CD14-positive monocyte (primary cell): ENCODE measurements around the gene TTC33. TPM values are rescaled to one million over a fixed set of nuclear protein-coding genes. Genes with fewer than 3 reads are reported as not detected.

ENCODE experiments used
- DNase-seq, 3 donors: peaks; one replicate each; pipeline ENCODE4 v3.0.0-alpha.2; 2011 to 2022
- H2AFZ ChIP-seq: 2 replicates; pipeline ENCODE4 v1.6.0; 2012; ENCODE audit warnings: mild to moderate bottlenecking, low read depth, low read length, inconsistent platforms; ENCODE audit not compliant: insufficient read depth, poor library complexity, severe bottlenecking
- H3K27ac ChIP-seq, 2 donors: 1 replicate in 1 of 2; 2 replicates in 1 of 2; pipeline ENCODE4 v1.5.1; 2012 to 2013; ENCODE audit warnings: low read length in 2 of 2, control low read depth in 1 of 2, inconsistent platforms in 1 of 2, low read depth in 1 of 2, mild to moderate bottlenecking in 1 of 2
- H3K27me3 ChIP-seq, 2 donors: one replicate each; pipeline versions ENCODE4 v1.6.0 to v1.6.1; 2011 to 2013; ENCODE audit warnings: low read length in 2 of 2; ENCODE audit not compliant: control insufficient read depth in 2 of 2, insufficient read depth in 2 of 2
- H3K36me3 ChIP-seq, 2 donors: replicated peaks in 1 of 2; 1 replicate in 1 of 2; 2 replicates in 1 of 2; pipeline versions ENCODE4 v1.5.1 to v1.6.1; 2012 to 2013; ENCODE audit warnings: low read length in 2 of 2, control low read depth in 1 of 2, inconsistent platforms in 1 of 2, mild to moderate bottlenecking in 1 of 2; ENCODE audit not compliant: insufficient read depth in 2 of 2, control insufficient read depth in 1 of 2
- H3K4me1 ChIP-seq, 2 donors: 1 replicate in 1 of 2; 2 replicates in 1 of 2; pipeline versions ENCODE4 v1.5.1 to v1.6.1; 2012 to 2013; ENCODE audit warnings: low read length in 2 of 2, control low read depth in 1 of 2, inconsistent platforms in 1 of 2, mild to moderate bottlenecking in 1 of 2, moderate library complexity in 1 of 2; ENCODE audit not compliant: insufficient read depth in 2 of 2, control insufficient read depth in 1 of 2
- H3K4me2 ChIP-seq: replicated peaks from 2 replicates; pipeline ENCODE3; 2012; ENCODE audit warnings: low read length, moderate library complexity, mild to moderate bottlenecking; ENCODE audit not compliant: poor library complexity, severe bottlenecking; ENCODE audit errors: extremely low read depth
- H3K4me3 ChIP-seq, 3 experiments: fragments of 200-600 bp in 1 of 3; sonication (generic) in 1 of 3; replicated peaks in 1 of 3; 1 replicate in 2 of 3; 2 replicates in 1 of 3; pipeline ENCODE4 v1.5.1; 2011 to 2013; ENCODE audit warnings: low read length in 3 of 3, mild to moderate bottlenecking in 3 of 3, control low read depth in 2 of 3, low read depth in 2 of 3, inconsistent platforms in 1 of 3, moderate library complexity in 1 of 3
- H3K79me2 ChIP-seq: 2 replicates; pipeline ENCODE4 v1.6.0; 2012; ENCODE audit warnings: mild to moderate bottlenecking, control low read depth, inconsistent platforms, low read length, moderate library complexity; ENCODE audit not compliant: insufficient read depth
- H3K9ac ChIP-seq: 2 replicates; pipeline ENCODE4 v1.6.0; 2017; ENCODE audit warnings: low read length, mild to moderate bottlenecking; ENCODE audit not compliant: insufficient read depth, poor library complexity, severe bottlenecking
- H3K9me3 ChIP-seq, 2 donors: replicated peaks in 1 of 2; 1 replicate in 1 of 2; 2 replicates in 1 of 2; pipeline versions ENCODE4 v1.5.1 to v1.6.1; 2012 to 2013; ENCODE audit warnings: low read length in 2 of 2, control low read depth in 1 of 2; ENCODE audit not compliant: control insufficient read depth in 1 of 2, insufficient read depth in 1 of 2
- H4K20me1 ChIP-seq: 2 replicates; pipeline ENCODE4 v1.6.0; 2012; ENCODE audit warnings: mild to moderate bottlenecking, low read length, control low read depth, moderate library complexity; ENCODE audit not compliant: insufficient read depth
- H3K27ac Mint-ChIP-seq, 7 donors: one replicate each; pipeline ENCODE4 v1.8.0; 2020; ENCODE audit warnings: mild to moderate bottlenecking in 7 of 7, mixed read lengths in 7 of 7, moderate library complexity in 6 of 7, inconsistent platforms in 2 of 7
- H3K27me3 Mint-ChIP-seq, 3 donors: one replicate each; pipeline ENCODE4 v1.8.0; 2021 to 2022; ENCODE audit warnings: low read depth in 3 of 3, mild to moderate bottlenecking in 3 of 3, mixed read lengths in 3 of 3, moderate library complexity in 3 of 3, inconsistent platforms in 1 of 3
- H3K36me3 Mint-ChIP-seq, 2 donors: one replicate each; pipeline ENCODE4 v1.8.0; 2020; ENCODE audit warnings: mixed read lengths in 2 of 2, inconsistent platforms in 1 of 2, mild to moderate bottlenecking in 1 of 2
- H3K4me1 Mint-ChIP-seq: one replicate; pipeline ENCODE4 v1.8.0; 2020; ENCODE audit warnings: mild to moderate bottlenecking, mixed read lengths
- H3K4me3 Mint-ChIP-seq, 2 donors: one replicate each; pipeline ENCODE4 v1.8.0; 2020; ENCODE audit warnings: mild to moderate bottlenecking in 2 of 2, mixed read lengths in 2 of 2, moderate library complexity in 1 of 2
- H3K9me3 Mint-ChIP-seq, 7 donors: one replicate each; pipeline ENCODE4 v1.8.0; 2020 to 2022; ENCODE audit warnings: mixed read lengths in 7 of 7, mild to moderate bottlenecking in 6 of 7, moderate library complexity in 6 of 7, inconsistent platforms in 2 of 7
- whole genome bisulfite sequencing: methylation state at CpG from one replicate; pipeline ENCODE4 v1.1.5; 2013; ENCODE audit warnings: missing lambda C conversion rate; ENCODE audit not compliant: insufficient coverage; 5-methylcytosine and 5-hydroxymethylcytosine counted together
- intact Hi-C, 2 donors: fragments of 100-400 bp; cut with micrococcal nuclease; formaldehyde crosslinking; loops; one replicate each; pipeline versions ENCODE4 v1.15.0 to v1.15.1; 2023
- polyA plus RNA-seq, 3 donors: library from polyadenylated mRNA; depleted of rRNA in 1 of 3; unstranded in 2 of 3; stranded (reverse) in 1 of 3; fragments of 300-500 nt in 2 of 3; fragments of >200 nt in 1 of 3; fragmentation: Illumina TruSeq in 2 of 3; gene quantifications; 1 replicate in 2 of 3; 2 replicates in 1 of 3; pipeline ENCODE4 v1.2.3, GENCODE V29; 2012 to 2021
- TF ChIP-seq, protein P1 (sequence below): fragments of 200-600 bp; IDR thresholded peaks from one replicate; pipeline ENCODE4 v1.8.0; 2022; ENCODE audit warnings: antibody characterized with exemption, mild to moderate bottlenecking

Gene TTC33
- polyA plus RNA-seq, 3 donors = 1.5 to 11.7 (median 9.4) TPM

DNA sequence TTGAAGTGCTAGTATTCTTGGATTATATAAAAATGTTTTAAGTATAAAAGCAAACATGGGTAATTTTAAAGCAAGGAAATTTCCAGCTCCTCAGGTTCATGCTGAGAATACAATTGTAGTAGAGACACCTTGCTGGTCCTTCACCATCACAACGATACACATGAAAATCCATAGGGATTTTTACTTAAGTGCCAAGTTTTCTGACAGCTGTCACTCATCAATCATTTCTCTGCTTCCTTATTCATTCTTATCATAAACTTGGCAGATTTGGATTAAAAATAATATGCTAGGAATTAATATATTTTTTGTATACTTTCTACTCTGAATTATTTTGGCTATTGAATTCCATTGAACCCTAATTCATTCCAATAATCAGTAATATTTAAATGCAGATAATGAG, 244.0 kb downstream of the TTC33 start:
- no peak overlapping the region for H3K27ac Mint-ChIP-seq
- H3K4me3 Mint-ChIP-seq = no peak overlapping the region
- Histone ChIP-seq H3K36me3 (no peaks in the 10 kb centered on the region), H3K27ac (no peak overlapping the region), H4K20me1 (no peaks in the 10 kb centered on the region), H2AFZ (no peak overlapping the region), H3K4me2 (no peak overlapping the region), H3K79me2 (no peaks in the 10 kb centered on the region), H3K27me3 (no peaks in the 10 kb centered on the region), H3K4me1 (peaks cover 16 to 18% of the 10 kb centered on the region in 2 donors), H3K4me3 (no peak overlapping the region), H3K9ac (no peak overlapping the region), H3K9me3 (no peaks in the 10 kb centered on the region)
- peaks cover 0 to 4% (median 0%) of the 10 kb centered on the region in 7 donors for H3K9me3 Mint-ChIP-seq
- H3K36me3 Mint-ChIP-seq = peaks cover 3% of the 10 kb centered on the region in 2 donors
- H3K27me3 Mint-ChIP-seq = no peaks in the 10 kb centered on the region
- no CpG with 5 or more reads among the region's 1 CpG for WGBS
- intact Hi-C loops = no loop called here
- TF ChIP-seq, protein P1, sequence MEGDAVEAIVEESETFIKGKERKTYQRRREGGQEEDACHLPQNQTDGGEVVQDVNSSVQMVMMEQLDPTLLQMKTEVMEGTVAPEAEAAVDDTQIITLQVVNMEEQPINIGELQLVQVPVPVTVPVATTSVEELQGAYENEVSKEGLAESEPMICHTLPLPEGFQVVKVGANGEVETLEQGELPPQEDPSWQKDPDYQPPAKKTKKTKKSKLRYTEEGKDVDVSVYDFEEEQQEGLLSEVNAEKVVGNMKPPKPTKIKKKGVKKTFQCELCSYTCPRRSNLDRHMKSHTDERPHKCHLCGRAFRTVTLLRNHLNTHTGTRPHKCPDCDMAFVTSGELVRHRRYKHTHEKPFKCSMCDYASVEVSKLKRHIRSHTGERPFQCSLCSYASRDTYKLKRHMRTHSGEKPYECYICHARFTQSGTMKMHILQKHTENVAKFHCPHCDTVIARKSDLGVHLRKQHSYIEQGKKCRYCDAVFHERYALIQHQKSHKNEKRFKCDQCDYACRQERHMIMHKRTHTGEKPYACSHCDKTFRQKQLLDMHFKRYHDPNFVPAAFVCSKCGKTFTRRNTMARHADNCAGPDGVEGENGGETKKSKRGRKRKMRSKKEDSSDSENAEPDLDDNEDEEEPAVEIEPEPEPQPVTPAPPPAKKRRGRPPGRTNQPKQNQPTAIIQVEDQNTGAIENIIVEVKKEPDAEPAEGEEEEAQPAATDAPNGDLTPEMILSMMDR = no peak
- H3K4me1 Mint-ChIP-seq = peaks cover 21% of the 10 kb centered on the region
- DNase-seq = no peak

DNA sequence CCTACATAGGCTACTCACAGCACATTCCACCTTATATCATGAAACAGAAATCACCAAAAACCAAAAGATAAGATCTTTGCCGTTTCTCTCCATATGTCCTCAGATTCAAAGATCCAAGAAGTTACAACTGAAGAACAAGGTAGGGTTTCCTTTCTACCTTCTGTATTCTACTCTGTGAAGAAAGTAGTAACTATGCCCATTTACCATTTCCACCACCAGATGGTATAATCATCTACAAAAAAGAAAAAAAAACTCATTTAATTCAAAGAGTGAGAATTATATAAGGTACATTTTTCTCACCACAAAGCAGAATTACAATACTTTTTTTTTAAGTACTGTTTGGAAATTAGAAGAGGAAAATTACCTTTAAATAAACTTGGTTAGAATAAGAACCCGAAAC, 248.7 kb downstream of the TTC33 start:
- H3K27ac ChIP-seq = no peak overlapping the region
- Mint-ChIP-seq H3K4me3 (no peak overlapping the region), H3K36me3 (no peaks in the 10 kb centered on the region), H3K4me1 (peaks cover 3% of the 10 kb centered on the region), H3K27ac (no peak overlapping the region), H3K9me3 (no peaks in the 10 kb centered on the region), H3K27me3 (no peaks in the 10 kb centered on the region)
- no peak overlapping the region for H3K9ac ChIP-seq
- no peaks in the 10 kb centered on the region for H4K20me1 ChIP-seq
- H3K4me1 ChIP-seq = peaks cover 13 to 15% of the 10 kb centered on the region in 2 donors
- no peaks in the 10 kb centered on the region for H3K79me2 ChIP-seq
- TF ChIP-seq, protein P1 = no peak
- no peak overlapping the region for H3K4me3 ChIP-seq
- H3K9me3 ChIP-seq = no peaks in the 10 kb centered on the region
- H2AFZ ChIP-seq = no peak overlapping the region
- H3K36me3 ChIP-seq = no peaks in the 10 kb centered on the region
- no peaks in the 10 kb centered on the region for H3K27me3 ChIP-seq
- no peak for DNase-seq
- H3K4me2 ChIP-seq = no peak overlapping the region
- 0% methylated on average over 1 of the region's 2 CpGs for WGBS
- intact Hi-C loops = no loop called here
